SK-N-SH treated with all-trans-retinoic acid at 6 μM for 48 hours (cell line): ENCODE results near the gene CIB1.

ENCODE experiments used
- ARNTL ChIP-seq: fragments of 450-650 bp; formaldehyde crosslinking; IDR thresholded peaks from 2 replicates; pipeline ENCODE4 v1.5.0; 2020; ENCODE audit warnings: low read depth, mild to moderate bottlenecking, moderate library complexity, borderline replicate concordance
- CSDC2 ChIP-seq: fragments of 250-450 bp; sonication (Bioruptor Pico); IDR thresholded peaks from 2 replicates; pipeline ENCODE4 v1.5.0; 2020; ENCODE audit warnings: mild to moderate bottlenecking, moderate library complexity
- ISL1 ChIP-seq: fragments of 250-450 bp; sonication (Bioruptor Pico); IDR thresholded peaks from 2 replicates; pipeline ENCODE4 v2.1.2; 2022; ENCODE audit warnings: mild to moderate bottlenecking, moderate library complexity
- TOX ChIP-seq: fragments of 250-450 bp; sonication (Bioruptor Pico); IDR thresholded peaks from 2 replicates; pipeline ENCODE4 v1.8.0; 2021; ENCODE audit warnings: mild to moderate bottlenecking, moderate library complexity, borderline replicate concordance
- ZNF70 ChIP-seq: fragments of 450-650 bp; formaldehyde crosslinking; IDR thresholded peaks from 2 replicates; pipeline ENCODE4 v1.5.0; 2020; ENCODE audit warnings: mild to moderate bottlenecking, moderate library complexity

- no peak for TF ChIP-seq TOX
- no peak for TF ChIP-seq CSDC2
- TF ChIP-seq ISL1 (CRISPR knock-in tag), result no peak
- no peak for TF ChIP-seq ARNTL (CRISPR knock-in tag)
- TF ChIP-seq ZNF70, result no peak
Measured at GRCh38 chr15:90213818-90214204, 19.9 kb downstream of the CIB1 start.
